ENCODE results near the gene COL20A1. TPM values are rescaled to one million over a fixed set of nuclear protein-coding genes. Genes with fewer than 3 reads are reported as not detected.
A peak's percentile ranks its signal among the peaks of the same experiment; 100 is the strongest.

COL20A1 gene
- total and polyA plus RNA-seq, 2 donors from 2014 or later: 0.58 TPM; not detected in 1

GRCh38 chr20:63345328-63346100 lies 52.5 kb downstream of the COL20A1 start:
- no peak for TF ChIP-seq CTCF (IDR thresholded peaks at IDR 0.05; ENCODE audit: borderline replicate concordance, extremely low read depth, insufficient read depth)
- no peaks in the 10 kb centered on the region for H3K27me3 ChIP-seq (ENCODE audit: control insufficient read depth, insufficient read depth, low read length)
- H3K36me3 ChIP-seq (ENCODE audit: control insufficient read depth in 2 of 3, insufficient read depth in 3 of 3, low read length in 3 of 3): no peaks in the 10 kb centered on the region
- DNase-seq (peak in 1 of 5 donors; percentile 67), FAIRE-seq (no peak)
- H3K4me3 ChIP-seq (ENCODE audit: low read length in 3 of 3): no peak overlapping the region
- H3K4me1 ChIP-seq (ENCODE audit: control insufficient read depth in 2 of 3, insufficient read depth in 2 of 3, low read depth in 1 of 3, low read length in 3 of 3): peaks cover 0 to 2% (median 0%) of the 10 kb centered on the region in 3 donors
- no peaks in the 10 kb centered on the region for H3K9me3 ChIP-seq (ENCODE audit: control insufficient read depth in 2 of 3, insufficient read depth in 1 of 3, low read length in 3 of 3)
- peak overlapping the region in 1 of 2 donors; percentile 63 for H3K27ac ChIP-seq (ENCODE audit: low read depth in 2 of 2, low read length in 2 of 2)
- H3K9ac ChIP-seq (ENCODE audit: low read length in 3 of 3): no peak overlapping the region
- intact Hi-C loops (cut with DNase I): no loop called here

GRCh38 chr20:63346131-63347080 lies 53.4 kb downstream of the COL20A1 start:
- Histone ChIP-seq H3K27me3 (ENCODE audit: control insufficient read depth, insufficient read depth, low read length) (no peaks in the 10 kb centered on the region), H3K4me3 (ENCODE audit: low read length in 3 of 3) (no peak overlapping the region), H3K9me3 (ENCODE audit: control insufficient read depth in 2 of 3, insufficient read depth in 1 of 3, low read length in 3 of 3) (no peaks in the 10 kb centered on the region), H3K27ac (ENCODE audit: low read depth in 2 of 2, low read length in 2 of 2) (peak overlapping the region in 1 of 2 donors; percentile 63), H3K36me3 (ENCODE audit: control insufficient read depth in 2 of 3, insufficient read depth in 3 of 3, low read length in 3 of 3) (no peaks in the 10 kb centered on the region), H3K4me1 (ENCODE audit: control insufficient read depth in 2 of 3, insufficient read depth in 2 of 3, low read depth in 1 of 3, low read length in 3 of 3) (peaks cover 0 to 2% (median 0%) of the 10 kb centered on the region in 3 donors), H3K9ac (ENCODE audit: low read length in 3 of 3) (no peak overlapping the region)
- intact Hi-C loops (cut with DNase I): no loop called here
- no peak for TF ChIP-seq CTCF (IDR thresholded peaks at IDR 0.05; ENCODE audit: borderline replicate concordance, extremely low read depth, insufficient read depth)
- no peak for FAIRE-seq
- DNase-seq: peak in 1 of 5 donors; percentile 59

GRCh38 chr20:63347081-63347741 lies 54.2 kb downstream of the COL20A1 start:
- TF ChIP-seq CTCF (IDR thresholded peaks at IDR 0.05; ENCODE audit: borderline replicate concordance, extremely low read depth, insufficient read depth): no peak
- no peak overlapping the region for H3K27ac ChIP-seq (ENCODE audit: low read depth in 2 of 2, low read length in 2 of 2)
- H3K4me1 ChIP-seq (ENCODE audit: control insufficient read depth in 2 of 3, insufficient read depth in 2 of 3, low read depth in 1 of 3, low read length in 3 of 3): peaks cover 0 to 3% (median 0%) of the 10 kb centered on the region in 3 donors
- H3K4me3 ChIP-seq (ENCODE audit: low read length in 3 of 3): no peak overlapping the region
- intact Hi-C loops (cut with DNase I): no loop called here
- FAIRE-seq (no peak), DNase-seq (peak in 2 of 5 donors; percentile 57 to 68)
- H3K9me3 ChIP-seq (ENCODE audit: control insufficient read depth in 2 of 3, insufficient read depth in 1 of 3, low read length in 3 of 3): no peaks in the 10 kb centered on the region
- no peak overlapping the region for H3K9ac ChIP-seq (ENCODE audit: low read length in 3 of 3)
- H3K36me3 ChIP-seq (ENCODE audit: control insufficient read depth in 2 of 3, insufficient read depth in 3 of 3, low read length in 3 of 3): no peaks in the 10 kb centered on the region
- no peaks in the 10 kb centered on the region for H3K27me3 ChIP-seq (ENCODE audit: control insufficient read depth, insufficient read depth, low read length)
